Mammary epithelial cell (primary cell): ENCODE data around the gene ZBED1.

Experiments used
- EZH2 ChIP-seq: IDR thresholded peaks from 2 replicates; pipeline ENCODE4 v1.6.1; 2012; ENCODE audit warnings: low read length, inconsistent platforms, borderline replicate concordance
- TF ChIP-seq, protein P1 (sequence below), 2 donors: IDR thresholded peaks in 1 of 2; conservative IDR thresholded peaks in 1 of 2; 2 replicates each; pipeline ENCODE4 v1.5.1; 2011 to 2012; ENCODE audit warnings: inconsistent platforms in 2 of 2, low read length in 2 of 2, mild to moderate bottlenecking in 2 of 2, control low read depth in 1 of 2, low read depth in 1 of 2; ENCODE audit not compliant: insufficient read depth in 1 of 2; ENCODE audit errors: extremely low read depth in 1 of 2

GRCh38 chrX:2502120-2502667, 1.4 kb upstream of the ZBED1 start:
- TF ChIP-seq EZH2, result no peak
- TF ChIP-seq, protein P1, sequence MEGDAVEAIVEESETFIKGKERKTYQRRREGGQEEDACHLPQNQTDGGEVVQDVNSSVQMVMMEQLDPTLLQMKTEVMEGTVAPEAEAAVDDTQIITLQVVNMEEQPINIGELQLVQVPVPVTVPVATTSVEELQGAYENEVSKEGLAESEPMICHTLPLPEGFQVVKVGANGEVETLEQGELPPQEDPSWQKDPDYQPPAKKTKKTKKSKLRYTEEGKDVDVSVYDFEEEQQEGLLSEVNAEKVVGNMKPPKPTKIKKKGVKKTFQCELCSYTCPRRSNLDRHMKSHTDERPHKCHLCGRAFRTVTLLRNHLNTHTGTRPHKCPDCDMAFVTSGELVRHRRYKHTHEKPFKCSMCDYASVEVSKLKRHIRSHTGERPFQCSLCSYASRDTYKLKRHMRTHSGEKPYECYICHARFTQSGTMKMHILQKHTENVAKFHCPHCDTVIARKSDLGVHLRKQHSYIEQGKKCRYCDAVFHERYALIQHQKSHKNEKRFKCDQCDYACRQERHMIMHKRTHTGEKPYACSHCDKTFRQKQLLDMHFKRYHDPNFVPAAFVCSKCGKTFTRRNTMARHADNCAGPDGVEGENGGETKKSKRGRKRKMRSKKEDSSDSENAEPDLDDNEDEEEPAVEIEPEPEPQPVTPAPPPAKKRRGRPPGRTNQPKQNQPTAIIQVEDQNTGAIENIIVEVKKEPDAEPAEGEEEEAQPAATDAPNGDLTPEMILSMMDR (conservative IDR thresholded peaks at IDR 0.05 in 1 of 2, IDR thresholded peaks at IDR 0.05 in 1 of 2; ENCODE audit: extremely low read depth in 1 of 2, insufficient read depth in 1 of 2, low read depth in 1 of 2, low read length in 2 of 2), result no peak
